Measurements from ENCODE around the gene MBP. TPM values are rescaled to one million over a fixed set of nuclear protein-coding genes. Genes with fewer than 3 reads are reported as not detected.

Gene MBP
- polyA plus RNA-seq, 1 experiment, result 2.1 TPM

GRCh38 chr18:76985156-76985950 is 147.2 kb downstream of the MBP start:
- TF ChIP-seq CTCF (IDR thresholded peaks at IDR 0.05; ENCODE audit: insufficient read depth, low read depth, low read length), result no peak
- no peak for DNase-seq (ENCODE audit: low read depth)
- H3K27me3 ChIP-seq (ENCODE audit: control insufficient read depth, insufficient read depth, low read length), result peaks cover 2% of the 10 kb centered on the region; the same call in 1 of the 2 replicates
- no peak overlapping the region for H3K4me3 ChIP-seq (ENCODE audit: low read depth, low read length)
- POLR2A ChIA-PET, result no interaction called here
- CTCF ChIA-PET, result interaction anchor here (1.2 to 8.5 kb wide), 6 partner anchors 10 to 226 kb away, joined by 3 to 166 read pairs (median 6); no protein-coding TSS in a partner anchor
- no peaks in the 10 kb centered on the region for H3K36me3 ChIP-seq (ENCODE audit: control insufficient read depth, insufficient read depth, low read length)

- no peak overlapping the region for H3K4me3 ChIP-seq (ENCODE audit: low read depth, low read length)
- ChIA-PET POLR2A (no interaction called here), CTCF (interaction anchor here (0.8 to 8.5 kb wide), 23 partner anchors 8 to 227 kb away, joined by 3 to 166 read pairs (median 6); no protein-coding TSS in a partner anchor)
- TF ChIP-seq CTCF (IDR thresholded peaks at IDR 0.05; ENCODE audit: insufficient read depth, low read depth, low read length), result no peak
- peaks cover 2% of the 10 kb centered on the region; the same call in 1 of the 2 replicates for H3K27me3 ChIP-seq (ENCODE audit: control insufficient read depth, insufficient read depth, low read length)
- no peaks in the 10 kb centered on the region for H3K36me3 ChIP-seq (ENCODE audit: control insufficient read depth, insufficient read depth, low read length)
- no peak for DNase-seq (ENCODE audit: low read depth)
These were observed 148.1 kb downstream of the MBP start for GRCh38 chr18:76984193-76985155.

GRCh38 chr18:76983613-76984051 is 149.0 kb downstream of the MBP start:
- Histone ChIP-seq H3K36me3 (ENCODE audit: control insufficient read depth, insufficient read depth, low read length) (no peaks in the 10 kb centered on the region), H3K27me3 (ENCODE audit: control insufficient read depth, insufficient read depth, low read length) (peaks cover 2% of the 10 kb centered on the region; the same call in 1 of the 2 replicates), H3K4me3 (ENCODE audit: low read depth, low read length) (no peak overlapping the region)
- no peak for TF ChIP-seq CTCF (IDR thresholded peaks at IDR 0.05; ENCODE audit: insufficient read depth, low read depth, low read length)
- POLR2A ChIA-PET, result no interaction called here
- no peak for DNase-seq (ENCODE audit: low read depth)
- CTCF ChIA-PET, result interaction anchor here (0.7 to 8.5 kb wide), 31 partner anchors 7 to 280 kb away, joined by 3 to 166 read pairs (median 6); no protein-coding TSS in a partner anchor

- no peaks in the 10 kb centered on the region for H3K36me3 ChIP-seq (ENCODE audit: control insufficient read depth, insufficient read depth, low read length)
- peak; percentile 3 for DNase-seq (ENCODE audit: low read depth)
- peak; percentile 96 for TF ChIP-seq CTCF (IDR thresholded peaks at IDR 0.05; ENCODE audit: insufficient read depth, low read depth, low read length)
- CTCF ChIA-PET, result interaction anchor here (0.6 to 8.5 kb wide), 45 partner anchors 8 to 280 kb away, joined by 3 to 166 read pairs (median 5); no protein-coding TSS in a partner anchor
- H3K27me3 ChIP-seq (ENCODE audit: control insufficient read depth, insufficient read depth, low read length), result peaks cover 2% of the 10 kb centered on the region; the same call in 1 of the 2 replicates
- POLR2A ChIA-PET, result no interaction called here
- H3K4me3 ChIP-seq (ENCODE audit: low read depth, low read length), result no peak overlapping the region
These were observed 149.6 kb downstream of the MBP start for GRCh38 chr18:76982841-76983583.

Data from BJ (cell line).